IgD-negative memory B cell (primary cell): Measurements from ENCODE around the gene CCR6. TPM values are rescaled to one million over a fixed set of nuclear protein-coding genes. Genes with fewer than 3 reads are reported as not detected.

Experiments used
- H3K27ac Mint-ChIP-seq, 3 donors: one replicate each; pipeline ENCODE4 v1.8.0; 2020 to 2022; ENCODE audit warnings: mild to moderate bottlenecking in 3 of 3, mixed read lengths in 3 of 3, moderate library complexity in 1 of 3
- H3K27me3 Mint-ChIP-seq: one replicate; pipeline ENCODE4 v1.8.0; 2021; ENCODE audit warnings: mixed read lengths
- H3K36me3 Mint-ChIP-seq: one replicate; pipeline ENCODE4 v1.8.0; 2020; ENCODE audit warnings: mild to moderate bottlenecking, mixed read lengths
- H3K4me1 Mint-ChIP-seq, 3 donors: one replicate each; pipeline ENCODE4 v1.8.0; 2020 to 2022; ENCODE audit warnings: mixed read lengths in 3 of 3, mild to moderate bottlenecking in 1 of 3
- H3K4me3 Mint-ChIP-seq, 4 donors: one replicate each; pipeline ENCODE4 v1.8.0; 2020 to 2022; ENCODE audit warnings: mild to moderate bottlenecking in 4 of 4, mixed read lengths in 4 of 4, moderate library complexity in 3 of 4
- H3K9me3 Mint-ChIP-seq, 3 donors: one replicate each; pipeline ENCODE4 v1.8.0; 2020 to 2021; ENCODE audit warnings: mixed read lengths in 3 of 3, mild to moderate bottlenecking in 1 of 3
- polyA plus RNA-seq: library from polyadenylated mRNA; unstranded; fragments of 300-500 nt; fragmentation: Illumina TruSeq; gene quantifications from one replicate; pipeline ENCODE4 v1.2.3, GENCODE V29; 2021

Gene CCR6
- polyA plus RNA-seq, 1 donor from 2014 or later: 79.3 TPM

- H3K9me3 Mint-ChIP-seq: no peaks in the 10 kb centered on the region
- H3K27me3 Mint-ChIP-seq: no peaks in the 10 kb centered on the region
- H3K4me3 Mint-ChIP-seq: peak overlapping the region; percentile 93 to 99 (median 97)
- peaks cover 1% of the 10 kb centered on the region for H3K36me3 Mint-ChIP-seq
- H3K4me1 Mint-ChIP-seq: peaks cover 50 to 69% (median 56%) of the 10 kb centered on the region in 3 donors
- peak overlapping the region; percentile 99 to 100 (median 100) for H3K27ac Mint-ChIP-seq
Observed at GRCh38 chr6:167093406-167093921, 29.4 kb upstream of the CCR6 start.

- peaks cover 54 to 71% (median 61%) of the 10 kb centered on the region in 3 donors for H3K4me1 Mint-ChIP-seq
- H3K27me3 Mint-ChIP-seq: no peaks in the 10 kb centered on the region
- H3K4me3 Mint-ChIP-seq: peak overlapping the region; percentile 93 to 99 (median 97)
- peak overlapping the region; percentile 99 to 100 (median 100) for H3K27ac Mint-ChIP-seq
- peaks cover 1% of the 10 kb centered on the region for H3K36me3 Mint-ChIP-seq
- H3K9me3 Mint-ChIP-seq: no peaks in the 10 kb centered on the region
Observed at GRCh38 chr6:167093922-167094432, 28.9 kb upstream of the CCR6 start.

GRCh38 chr6:167094436-167094819, 28.5 kb upstream of the CCR6 start:
- Mint-ChIP-seq H3K4me3 (peak overlapping the region; percentile 93 to 99 (median 97)), H3K36me3 (peaks cover 1% of the 10 kb centered on the region), H3K27me3 (no peaks in the 10 kb centered on the region), H3K9me3 (no peaks in the 10 kb centered on the region), H3K4me1 (peaks cover 54 to 71% (median 60%) of the 10 kb centered on the region in 3 donors), H3K27ac (peak overlapping the region; percentile 99 to 100 (median 100))

- Mint-ChIP-seq H3K27me3 (no peaks in the 10 kb centered on the region), H3K9me3 (no peaks in the 10 kb centered on the region), H3K27ac (peak overlapping the region; percentile 99 to 100 (median 100)), H3K4me3 (peak overlapping the region; percentile 93 to 99 (median 97)), H3K4me1 (peaks cover 54 to 71% (median 59%) of the 10 kb centered on the region in 3 donors), H3K36me3 (peaks cover 1% of the 10 kb centered on the region)
Observed at GRCh38 chr6:167094820-167095637, 27.9 kb upstream of the CCR6 start.

GRCh38 chr6:167095888-167096287, 27.0 kb upstream of the CCR6 start:
- Mint-ChIP-seq H3K4me3 (peak overlapping the region; percentile 93 to 99 (median 97)), H3K27me3 (no peaks in the 10 kb centered on the region), H3K9me3 (no peaks in the 10 kb centered on the region), H3K4me1 (peaks cover 53 to 69% (median 54%) of the 10 kb centered on the region in 3 donors), H3K36me3 (peaks cover 1% of the 10 kb centered on the region), H3K27ac (peak overlapping the region; percentile 99 to 100 (median 100))

- Mint-ChIP-seq H3K27me3 (no peaks in the 10 kb centered on the region), H3K4me3 (peak overlapping the region in 2 of 4 donors; percentile 34 to 49), H3K4me1 (peaks cover 42 to 65% (median 45%) of the 10 kb centered on the region in 3 donors), H3K36me3 (peaks cover 1% of the 10 kb centered on the region), H3K9me3 (no peaks in the 10 kb centered on the region), H3K27ac (peak overlapping the region in 1 of 3 donors; percentile 84)
Observed at GRCh38 chr6:167096991-167097390, 25.9 kb upstream of the CCR6 start.

GRCh38 chr6:167097770-167098169, 25.1 kb upstream of the CCR6 start:
- H3K27ac Mint-ChIP-seq: peak overlapping the region in 2 of 3 donors; percentile 62 to 80
- H3K9me3 Mint-ChIP-seq: no peaks in the 10 kb centered on the region

GRCh38 chr6:167098825-167099225, 24.1 kb upstream of the CCR6 start:
- H3K27me3 Mint-ChIP-seq: no peaks in the 10 kb centered on the region
- peak overlapping the region; percentile 62 to 94 (median 80) for H3K27ac Mint-ChIP-seq
- H3K9me3 Mint-ChIP-seq: no peaks in the 10 kb centered on the region
- peaks cover 54 to 79% (median 61%) of the 10 kb centered on the region in 3 donors for H3K4me1 Mint-ChIP-seq
- H3K4me3 Mint-ChIP-seq: peak overlapping the region in 3 of 4 donors; percentile 51 to 60 (median 55)
- H3K36me3 Mint-ChIP-seq: peaks cover 1% of the 10 kb centered on the region

More at GRCh38 chr6:167097770-167098169, 25.1 kb upstream of the CCR6 start:
- H3K36me3 Mint-ChIP-seq: peaks cover 1% of the 10 kb centered on the region
- H3K4me3 Mint-ChIP-seq: peak overlapping the region in 2 of 4 donors; percentile 33 to 60
- H3K4me1 Mint-ChIP-seq: peaks cover 46 to 69% (median 51%) of the 10 kb centered on the region in 3 donors
- H3K27me3 Mint-ChIP-seq: no peaks in the 10 kb centered on the region

GRCh38 chr6:167099707-167100106, 23.2 kb upstream of the CCR6 start:
- Mint-ChIP-seq H3K27ac (peak overlapping the region; percentile 2 to 80 (median 58)), H3K9me3 (no peaks in the 10 kb centered on the region), H3K4me1 (peaks cover 47 to 81% (median 56%) of the 10 kb centered on the region in 3 donors), H3K36me3 (peaks cover 1% of the 10 kb centered on the region), H3K27me3 (no peaks in the 10 kb centered on the region), H3K4me3 (peak overlapping the region in 1 of 4 donors; percentile 5)

GRCh38 chr6:167100241-167100674, 22.6 kb upstream of the CCR6 start:
- peak overlapping the region in 2 of 3 donors; percentile 27 to 58 for H3K27ac Mint-ChIP-seq
- H3K27me3 Mint-ChIP-seq: no peaks in the 10 kb centered on the region

GRCh38 chr6:167102318-167102717, 20.6 kb upstream of the CCR6 start:
- H3K4me3 Mint-ChIP-seq: peak overlapping the region in 2 of 4 donors; percentile 62 to 89
- H3K36me3 Mint-ChIP-seq: peaks cover 1% of the 10 kb centered on the region
- H3K27ac Mint-ChIP-seq: peak overlapping the region in 2 of 3 donors; percentile 90 to 91
- no peaks in the 10 kb centered on the region for H3K9me3 Mint-ChIP-seq
- H3K4me1 Mint-ChIP-seq: peaks cover 37 to 71% (median 49%) of the 10 kb centered on the region in 3 donors
- H3K27me3 Mint-ChIP-seq: no peaks in the 10 kb centered on the region

More at GRCh38 chr6:167100241-167100674, 22.6 kb upstream of the CCR6 start:
- peaks cover 42 to 81% (median 50%) of the 10 kb centered on the region in 3 donors for H3K4me1 Mint-ChIP-seq
- H3K9me3 Mint-ChIP-seq: no peaks in the 10 kb centered on the region
- peak overlapping the region in 1 of 4 donors; percentile 5 for H3K4me3 Mint-ChIP-seq
- H3K36me3 Mint-ChIP-seq: peaks cover 1% of the 10 kb centered on the region

- H3K4me1 Mint-ChIP-seq: peaks cover 37 to 72% (median 47%) of the 10 kb centered on the region in 3 donors
- H3K4me3 Mint-ChIP-seq: peak overlapping the region; percentile 0 to 89 (median 76)
- no peaks in the 10 kb centered on the region for H3K9me3 Mint-ChIP-seq
- no peaks in the 10 kb centered on the region for H3K27me3 Mint-ChIP-seq
- H3K36me3 Mint-ChIP-seq: no peaks in the 10 kb centered on the region
- H3K27ac Mint-ChIP-seq: peak overlapping the region; percentile 90 to 91 (median 91)
Observed at GRCh38 chr6:167103041-167103891, 19.6 kb upstream of the CCR6 start.

- Mint-ChIP-seq H3K27me3 (no peaks in the 10 kb centered on the region), H3K4me1 (peaks cover 26 to 66% (median 39%) of the 10 kb centered on the region in 3 donors), H3K9me3 (no peaks in the 10 kb centered on the region), H3K27ac (peak overlapping the region in 2 of 3 donors; percentile 90 to 91), H3K36me3 (no peaks in the 10 kb centered on the region), H3K4me3 (peak overlapping the region in 1 of 4 donors; percentile 73)
Observed at GRCh38 chr6:167104388-167104787, 18.5 kb upstream of the CCR6 start.

GRCh38 chr6:167105060-167105459, 17.8 kb upstream of the CCR6 start:
- no peaks in the 10 kb centered on the region for H3K36me3 Mint-ChIP-seq
- H3K27me3 Mint-ChIP-seq: no peaks in the 10 kb centered on the region
- H3K9me3 Mint-ChIP-seq: no peaks in the 10 kb centered on the region
- H3K4me1 Mint-ChIP-seq: peaks cover 30 to 66% (median 41%) of the 10 kb centered on the region in 3 donors
- H3K4me3 Mint-ChIP-seq: no peak overlapping the region
- peak overlapping the region in 1 of 3 donors; percentile 57 for H3K27ac Mint-ChIP-seq
